CD1c-positive myeloid dendritic cell (primary cell): ENCODE results near the gene ZSCAN16.

Source experiments
- DNase-seq: peaks from one replicate; pipeline ENCODE4 v3.0.0-alpha.2; 2016; ENCODE audit errors: extremely low spot score

Gene ZSCAN16

DNA sequence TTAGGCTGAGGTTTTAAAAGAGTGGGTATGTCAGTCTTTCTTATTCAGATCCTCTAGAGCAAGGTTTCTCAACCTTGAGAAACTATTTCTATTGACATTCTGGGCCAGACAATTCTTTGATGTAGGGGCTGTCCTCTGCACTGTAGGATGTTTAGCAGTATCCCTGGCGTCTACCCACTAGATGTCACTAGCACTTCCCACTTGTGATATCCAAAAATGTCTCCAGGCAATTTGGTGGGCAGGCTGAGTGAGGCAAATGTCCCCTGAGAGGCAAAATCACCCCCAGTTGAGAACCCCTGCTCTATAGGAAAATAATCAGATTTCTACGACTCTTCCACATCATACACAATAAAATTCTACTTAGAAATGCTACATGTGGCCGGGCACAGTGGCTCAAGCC is 9.6 kb downstream of the ZSCAN16 start:
- peak; percentile 17 for DNase-seq

DNA sequence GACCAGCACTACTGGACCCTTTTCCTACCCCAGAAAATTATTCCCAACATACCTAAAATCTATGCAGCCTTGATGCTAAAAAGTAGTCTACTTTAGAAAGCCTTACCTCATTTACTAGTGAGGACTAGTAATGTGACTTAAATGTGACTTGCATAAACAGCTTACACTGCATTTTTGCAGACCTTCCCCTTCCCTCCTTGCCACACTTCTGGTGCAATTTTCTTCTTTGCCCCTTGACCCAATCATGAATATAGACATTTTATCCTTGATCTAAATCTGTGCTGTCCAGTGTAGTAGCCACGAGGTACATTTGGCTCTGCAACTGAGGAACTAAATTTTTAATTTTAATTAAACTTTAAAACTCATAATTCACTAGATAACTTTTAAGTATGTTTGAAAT is 10.3 kb downstream of the ZSCAN16 start:
- DNase-seq = peak; percentile 35

DNA sequence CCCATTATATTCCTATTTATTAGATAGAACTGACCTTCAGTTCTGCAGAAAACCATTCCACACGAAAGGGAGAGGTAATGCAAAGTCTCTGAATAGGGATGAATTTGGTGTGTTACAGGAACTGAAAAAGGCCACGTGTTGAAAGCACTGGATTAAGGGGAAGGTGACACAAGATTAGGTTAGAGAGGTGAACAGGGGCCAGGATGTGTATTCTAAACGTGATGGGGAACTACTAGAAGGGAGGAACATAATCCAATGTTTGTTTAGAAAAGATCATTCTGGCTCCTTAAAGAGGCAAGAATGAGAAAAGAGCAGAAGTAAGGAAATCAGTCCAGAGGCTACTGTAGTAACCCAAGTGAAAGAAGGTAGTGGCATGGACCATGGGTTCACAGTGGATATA is 11.0 kb downstream of the ZSCAN16 start:
- DNase-seq = peak; percentile 45

DNA sequence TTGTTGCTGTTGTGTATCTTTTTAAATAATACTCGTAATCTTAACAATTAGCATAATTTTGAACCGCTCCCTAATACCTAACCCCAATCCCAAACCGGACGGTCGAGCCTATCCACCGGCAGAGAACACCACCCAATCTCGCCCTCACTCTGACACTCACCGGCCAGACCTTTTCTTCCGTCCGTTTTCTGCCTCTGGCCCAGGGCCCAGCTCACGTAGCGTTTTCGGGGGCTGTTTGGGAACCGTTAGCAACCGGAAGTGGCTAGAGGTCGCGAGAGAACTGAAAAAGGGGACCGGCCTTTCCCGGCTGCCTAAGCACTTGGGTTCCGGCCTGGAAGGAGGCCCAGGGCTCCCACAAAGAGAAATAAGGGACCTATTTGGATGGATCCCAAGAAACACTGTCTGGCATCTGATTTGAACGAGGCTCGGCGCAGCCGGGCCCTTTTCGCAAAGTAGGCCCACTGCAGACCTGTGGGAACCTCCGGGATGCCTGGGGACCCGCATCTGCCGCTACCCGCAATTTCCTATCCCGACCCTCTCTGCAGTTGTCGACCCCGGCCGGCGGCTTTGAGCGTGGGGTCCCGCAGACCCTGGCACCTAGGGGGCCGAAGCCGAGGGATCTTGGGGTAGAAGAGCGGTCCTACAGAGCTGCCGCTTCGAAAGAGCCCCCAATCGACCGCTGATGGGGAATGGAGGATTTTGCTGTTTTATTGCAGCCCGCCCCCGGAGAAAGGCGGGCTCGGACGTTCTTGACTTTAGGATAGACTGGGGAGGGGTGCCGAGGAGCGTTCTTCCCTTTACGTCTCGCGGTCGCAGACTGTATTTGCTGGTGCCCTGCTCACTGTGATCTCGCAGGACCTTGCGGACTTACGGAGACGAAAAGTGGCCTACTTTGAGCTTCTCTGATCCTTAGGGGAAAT is 12.4 kb downstream of the ZSCAN16 start:
- DNase-seq = peak; percentile 92

DNA sequence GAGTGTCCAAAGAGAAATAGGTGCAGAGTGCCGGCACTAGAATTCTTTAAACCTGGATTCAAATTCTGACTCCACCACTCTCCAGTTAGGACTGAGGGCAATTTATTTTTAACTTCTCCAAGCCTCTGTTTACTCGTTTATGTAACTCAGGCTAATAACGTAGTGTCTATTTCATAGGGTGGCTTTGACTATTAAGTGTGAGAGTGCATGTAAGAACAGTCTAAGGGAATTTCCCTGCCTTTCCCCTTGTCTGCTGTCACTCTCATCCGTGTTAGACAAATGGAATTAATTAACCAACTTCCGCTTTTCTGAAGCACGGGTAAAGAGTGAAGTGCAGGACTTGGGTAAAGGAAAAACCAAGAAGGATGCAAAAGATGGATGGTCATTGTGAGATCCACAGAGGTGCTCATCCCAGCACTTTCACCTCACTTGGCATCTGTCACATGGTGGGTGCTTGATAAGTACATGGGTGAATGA is 13.1 kb downstream of the ZSCAN16 start:
- peak; percentile 64 for DNase-seq

DNA sequence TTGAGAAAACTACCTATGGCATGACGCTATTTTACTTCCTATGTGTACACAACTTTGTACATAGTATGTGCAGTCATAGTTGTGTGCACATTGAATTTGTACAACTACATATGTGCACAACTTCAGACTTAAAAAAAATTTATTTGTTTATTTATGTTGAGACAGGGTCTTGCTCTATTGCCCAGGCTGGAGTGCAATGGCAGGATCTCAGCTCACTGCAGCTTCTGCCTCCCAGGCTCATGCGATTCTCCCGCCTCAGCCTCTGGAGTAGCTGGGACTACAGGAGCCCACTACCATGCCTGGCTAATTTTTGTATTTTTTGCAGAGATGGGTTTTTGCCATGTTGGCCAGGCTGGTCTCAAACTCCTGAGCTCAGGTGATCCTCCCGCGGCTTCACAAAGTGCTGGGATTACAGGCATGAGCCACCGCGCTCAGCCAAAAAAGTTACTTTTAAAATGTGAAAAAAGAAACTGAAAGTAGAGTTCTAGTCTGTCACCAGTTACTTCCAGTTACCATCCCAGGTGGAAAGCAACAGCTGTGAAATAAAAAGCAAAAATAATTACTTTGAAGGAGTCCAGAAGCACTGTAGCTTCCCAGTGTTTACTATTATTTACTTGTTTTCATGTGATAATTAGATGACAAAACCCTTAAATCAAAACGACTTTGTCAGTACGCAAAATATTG is 15.6 kb downstream of the ZSCAN16 start:
- DNase-seq = no peak

DNA sequence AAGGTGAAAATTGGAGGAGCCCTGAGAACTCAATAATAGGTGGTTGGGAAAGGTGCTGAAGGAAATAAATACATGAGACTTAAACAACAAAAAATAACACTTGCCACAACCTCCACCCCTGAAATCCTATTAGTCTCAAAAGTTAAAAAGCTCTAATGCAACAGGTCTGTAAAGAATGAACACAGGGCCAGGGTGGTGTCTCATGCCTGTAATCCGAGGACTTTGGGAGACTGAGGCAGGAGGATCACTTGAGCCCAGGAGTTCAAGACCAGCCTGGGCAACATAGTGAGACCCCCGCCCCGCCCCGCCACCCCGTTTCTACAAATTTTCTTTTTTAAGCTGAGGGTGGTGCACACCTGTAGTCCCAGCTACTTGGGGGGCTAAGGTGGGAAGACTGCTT is 16.2 kb downstream of the ZSCAN16 start:
- no peak for DNase-seq

DNA sequence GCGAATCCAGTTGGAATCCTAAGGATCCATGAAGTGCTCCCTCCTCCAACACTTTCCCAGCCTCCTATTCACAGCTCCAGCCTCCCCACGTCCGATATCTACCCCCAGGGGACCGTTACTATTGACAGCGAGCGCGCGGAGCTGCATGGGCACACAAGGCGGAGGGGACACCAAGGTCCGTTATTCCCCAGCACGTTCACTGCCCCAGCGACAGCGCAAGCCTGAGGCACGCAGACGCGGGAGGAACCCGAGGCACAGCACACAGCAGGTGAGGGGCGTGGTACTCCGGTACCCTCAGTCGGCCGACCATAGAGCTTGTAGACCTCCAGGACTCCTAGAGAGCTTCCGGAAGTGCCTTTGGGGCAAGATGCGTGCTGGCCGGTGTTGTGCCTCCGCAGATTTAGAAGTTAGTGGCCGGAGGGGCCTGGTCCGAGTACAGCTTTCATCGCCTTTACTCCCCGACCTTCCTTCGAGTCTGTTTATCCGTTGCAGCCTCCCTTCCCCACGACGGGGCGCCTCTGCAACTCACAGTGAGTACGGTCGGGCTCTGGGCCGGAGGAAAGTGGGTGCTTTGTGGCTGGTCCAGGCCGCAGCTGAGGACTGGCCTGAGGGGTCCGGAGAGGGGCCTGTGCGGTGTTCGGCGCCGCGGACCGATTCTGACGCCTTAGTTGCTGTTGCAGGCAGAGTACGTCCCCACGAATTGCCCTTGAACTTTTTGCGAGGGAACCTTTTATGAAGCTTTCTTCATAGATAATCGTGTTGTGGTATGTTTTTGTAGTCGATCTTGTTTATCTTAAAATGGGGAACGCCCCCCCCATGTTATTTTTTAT is 17.3 kb downstream of the ZSCAN16 start, which contains the start of gene ZKSCAN8:
Gene ZKSCAN8, plus strand, starts transcription at position 384 of the 830 bp plus-strand sequence. CDS start 6,525 bp downstream, outside the sequence.
- DNase-seq = peak; percentile 77

DNA sequence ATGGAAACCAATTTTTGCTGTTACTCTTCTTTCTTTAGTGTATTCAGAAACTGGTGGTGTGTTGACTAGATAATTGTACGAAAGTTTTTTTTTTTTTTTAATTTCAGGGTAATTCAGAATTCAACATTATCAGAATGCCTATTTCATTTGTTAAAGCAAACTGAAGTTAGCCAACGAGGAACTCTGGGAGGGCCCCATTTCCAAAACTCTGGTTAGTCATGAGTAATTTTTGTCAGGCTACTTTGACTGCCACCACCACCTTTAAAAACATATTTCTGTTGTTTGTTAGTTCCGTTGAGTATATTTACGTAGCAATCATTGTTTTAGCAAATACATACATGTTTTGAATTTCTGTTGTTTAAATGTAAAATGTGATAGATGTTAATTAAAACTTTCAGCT is 18.0 kb downstream of the ZSCAN16 start:
- DNase-seq = peak; percentile 13

DNA sequence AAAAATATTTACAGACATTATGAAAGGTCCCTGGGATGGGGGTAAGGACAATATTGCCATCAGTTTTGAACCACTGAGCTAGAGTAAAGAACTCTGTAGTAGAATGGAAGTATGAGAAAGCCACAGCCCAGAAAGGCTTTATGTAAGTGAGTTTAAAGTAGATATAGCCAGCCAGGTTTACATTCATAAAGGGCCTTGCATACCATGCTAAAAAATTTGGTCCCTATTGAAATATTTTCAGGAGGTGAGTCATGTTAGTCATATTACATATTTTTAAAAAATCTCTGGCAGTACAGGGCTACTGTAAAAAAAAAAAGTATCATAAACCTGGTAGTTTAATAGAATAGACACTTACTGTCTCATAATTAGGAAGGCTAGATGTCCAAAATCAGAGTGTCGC is 20.8 kb downstream of the ZSCAN16 start:
- DNase-seq = no peak

DNA sequence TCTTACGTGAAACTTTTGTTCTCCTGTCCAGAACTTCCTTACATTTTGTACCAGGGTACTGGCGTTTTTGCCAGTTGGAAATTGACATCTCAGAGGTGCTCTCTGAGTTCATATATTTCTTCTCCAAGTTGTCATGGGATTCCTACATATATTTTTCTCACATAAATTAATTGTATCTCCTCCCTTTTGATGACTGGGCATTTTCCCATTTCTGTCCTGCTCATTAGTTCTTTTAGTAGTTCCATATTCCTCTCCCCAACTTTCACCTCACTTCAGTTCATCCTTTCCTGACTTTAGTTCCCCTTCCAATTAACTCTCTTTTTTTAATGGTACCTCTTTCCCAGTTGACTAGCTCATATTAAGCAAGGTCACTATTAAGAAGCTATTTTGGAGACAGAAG is 28.1 kb downstream of the ZSCAN16 start:
- DNase-seq = no peak

DNA sequence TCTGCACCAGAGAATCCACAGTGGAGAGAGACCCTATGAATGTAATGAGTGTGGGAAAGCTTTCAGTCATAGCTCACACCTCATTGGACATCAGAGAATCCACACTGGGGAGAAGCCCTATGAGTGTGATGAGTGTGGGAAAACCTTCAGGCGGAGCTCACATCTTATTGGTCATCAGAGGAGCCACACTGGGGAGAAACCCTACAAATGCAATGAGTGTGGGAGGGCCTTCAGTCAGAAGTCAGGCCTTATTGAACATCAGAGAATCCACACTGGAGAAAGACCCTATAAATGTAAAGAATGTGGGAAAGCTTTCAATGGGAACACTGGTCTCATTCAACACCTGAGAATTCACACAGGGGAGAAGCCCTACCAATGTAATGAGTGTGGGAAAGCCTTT is 29.1 kb downstream of the ZSCAN16 start:
- DNase-seq = no peak

DNA sequence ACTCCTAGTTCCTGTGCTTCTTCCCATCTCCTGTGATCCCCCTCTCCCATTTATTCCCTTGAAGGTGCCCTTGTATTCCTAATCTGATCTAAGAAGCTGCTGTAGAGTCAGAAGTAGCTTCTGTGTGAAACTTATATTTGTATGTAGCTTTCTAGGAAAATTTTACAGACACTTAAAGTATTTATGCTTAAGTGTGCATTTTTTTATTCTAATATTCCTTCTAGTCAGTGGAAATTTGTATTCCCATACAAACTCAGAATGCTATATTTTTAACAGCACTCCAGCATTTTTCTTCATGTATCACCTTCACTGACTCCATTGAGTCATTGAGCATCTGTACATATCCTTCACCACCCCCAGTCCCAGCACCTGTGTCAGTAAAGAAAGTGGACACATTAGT is 29.9 kb downstream of the ZSCAN16 start:
- DNase-seq = no peak

DNA sequence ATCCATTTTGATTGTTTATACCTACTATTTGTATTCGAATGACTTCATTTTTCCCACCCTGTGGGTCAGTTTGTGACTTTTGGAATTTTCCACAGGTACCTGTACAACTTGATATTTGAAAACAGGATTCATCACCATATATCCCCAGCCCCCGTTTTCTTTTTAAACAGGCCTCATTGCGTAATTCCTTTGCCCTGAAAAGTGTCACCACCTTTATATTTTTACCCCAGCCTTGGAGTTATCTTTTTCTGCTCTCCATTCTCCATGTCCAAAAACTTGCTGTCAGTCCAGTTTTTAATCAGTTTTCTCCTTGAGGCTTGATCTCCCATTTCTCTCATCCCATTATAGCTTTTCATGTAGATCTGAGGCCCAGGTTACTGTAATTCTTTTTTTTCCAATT is 33.9 kb downstream of the ZSCAN16 start:
- DNase-seq = no peak

DNA sequence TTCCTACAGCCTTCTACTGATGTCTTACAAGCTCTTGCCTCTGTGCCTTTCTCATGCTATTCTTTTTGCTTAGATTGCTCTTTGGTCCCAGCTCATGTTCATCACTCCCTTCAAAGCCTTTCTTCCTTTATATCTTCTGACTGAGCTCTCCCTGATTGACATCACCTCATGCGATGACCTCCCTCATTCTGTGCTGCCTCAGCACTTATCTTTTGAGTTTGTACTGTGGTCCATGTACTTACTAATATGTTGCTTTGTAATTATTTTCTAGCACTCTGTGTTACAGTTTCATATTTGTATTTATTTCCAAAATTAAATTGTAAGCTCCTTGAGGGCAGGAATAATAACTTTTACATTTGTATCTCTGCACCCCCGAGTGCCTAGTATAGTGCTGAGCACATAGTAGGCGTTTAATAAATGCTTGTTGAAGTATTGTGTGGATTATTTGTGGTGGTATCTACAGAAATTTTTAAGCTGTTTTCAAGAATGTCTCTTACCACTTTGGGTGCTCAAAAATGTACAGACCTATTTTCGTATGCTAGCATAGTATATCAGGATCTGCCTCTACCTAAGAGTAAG is 34.7 kb downstream of the ZSCAN16 start:
- no peak for DNase-seq

DNA sequence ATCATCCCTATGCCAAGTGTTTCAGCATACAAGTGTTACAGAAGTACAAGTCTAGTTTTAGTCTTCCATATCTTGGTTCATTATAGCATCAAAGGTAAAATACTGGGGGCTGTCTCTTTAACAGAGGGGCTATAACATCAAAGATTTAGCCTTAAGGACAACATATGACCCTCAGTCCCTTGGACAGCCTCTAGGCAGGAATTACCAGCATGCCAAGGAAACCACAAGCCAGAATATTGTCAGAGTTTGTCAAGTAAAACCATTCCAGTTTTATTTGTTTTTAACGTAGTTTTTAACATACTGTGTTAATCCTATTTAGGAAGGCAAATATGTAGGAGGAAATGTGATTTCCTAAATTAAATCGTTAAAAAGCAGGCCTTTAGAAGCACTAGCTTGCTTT is 35.8 kb downstream of the ZSCAN16 start:
- DNase-seq = no peak

DNA sequence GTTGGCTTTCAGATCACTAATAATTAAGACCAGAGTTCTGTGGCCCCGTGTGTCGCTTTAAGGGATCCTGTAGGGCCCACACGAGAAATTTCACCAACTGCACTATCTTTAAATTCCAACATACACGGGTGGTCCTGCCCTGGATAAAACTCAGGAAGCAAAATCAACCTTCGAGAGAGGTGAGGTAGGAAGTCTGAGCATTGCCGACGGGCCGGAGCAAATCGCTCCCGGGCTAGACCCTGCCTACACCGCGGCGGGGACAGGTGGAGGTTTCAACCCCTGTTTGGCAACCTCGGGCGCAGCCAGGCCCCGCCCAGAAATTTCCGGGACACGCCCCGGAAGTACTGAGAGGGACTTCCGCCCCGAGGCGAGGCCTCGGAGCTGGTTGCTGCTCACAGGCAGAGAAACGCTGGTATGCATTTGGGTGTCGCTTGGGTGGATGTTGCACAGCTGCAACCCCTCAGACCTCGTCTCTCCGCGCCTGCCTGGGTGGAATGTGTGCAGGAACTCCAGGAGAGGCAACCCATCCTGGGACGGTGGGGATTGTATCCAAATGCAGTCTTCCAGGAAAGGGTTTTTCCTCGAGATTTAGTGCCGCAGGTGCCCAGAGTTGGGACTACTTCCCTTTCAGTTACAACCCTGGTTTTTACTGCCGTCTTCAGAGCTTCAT is 37.1 kb downstream of the ZSCAN16 start:
- DNase-seq = peak; percentile 80

DNA sequence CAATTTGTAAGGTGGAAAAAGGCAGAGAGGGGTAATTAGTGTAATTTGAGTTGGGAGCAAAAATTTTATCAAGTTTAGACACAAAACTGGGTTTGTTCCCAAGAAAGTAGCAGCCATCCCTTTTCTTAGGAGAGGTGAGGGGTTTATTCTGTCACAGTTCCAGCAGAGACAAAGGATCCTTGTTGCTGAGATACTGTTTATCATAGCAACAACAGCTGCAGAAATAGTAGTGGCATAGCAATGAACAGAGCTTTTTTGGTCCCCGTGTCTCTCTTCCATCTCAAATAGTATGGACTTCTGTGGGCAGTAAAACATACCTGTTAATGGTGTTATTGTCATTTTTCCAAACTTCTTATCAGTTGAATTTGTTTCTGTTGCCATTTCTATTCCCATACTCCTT is 41.2 kb downstream of the ZSCAN16 start:
- DNase-seq = no peak

DNA sequence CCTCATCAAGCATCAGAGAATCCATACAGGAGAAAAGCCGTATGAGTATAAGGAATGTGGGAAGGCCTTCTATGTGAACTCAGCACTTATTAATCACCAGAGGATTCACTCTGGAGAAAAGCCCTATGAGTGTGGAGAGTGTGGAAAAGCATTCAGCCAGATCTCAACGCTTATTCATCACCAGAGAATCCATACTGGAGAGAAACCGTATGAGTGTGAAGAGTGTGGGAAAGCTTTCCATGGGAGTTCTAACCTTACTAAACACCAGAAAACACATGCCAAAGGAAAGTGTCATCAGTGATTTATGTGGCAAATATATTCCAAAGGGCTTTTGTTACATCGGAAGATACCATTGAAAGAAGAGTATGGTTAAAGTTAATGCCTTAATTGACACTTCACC is 42.7 kb downstream of the ZSCAN16 start:
- no peak for DNase-seq

DNA sequence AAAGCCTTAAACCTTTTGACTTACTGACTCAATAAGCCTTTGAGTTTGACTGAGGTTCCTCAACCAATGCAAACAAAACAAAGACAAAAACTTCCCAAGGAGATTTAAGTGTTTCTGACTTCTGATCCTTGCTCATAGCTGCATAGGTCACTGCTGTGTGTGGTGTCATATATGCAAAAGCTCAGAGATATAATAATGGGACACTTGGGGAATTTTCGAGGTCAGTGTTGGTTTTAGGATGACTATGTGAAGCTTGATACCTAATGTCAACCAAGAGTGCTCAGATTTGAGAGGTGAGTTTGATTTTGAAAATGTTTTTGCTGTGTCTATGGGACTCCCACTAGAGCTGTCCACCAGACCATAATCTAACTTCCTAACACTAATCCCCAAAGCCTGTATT is 43.5 kb downstream of the ZSCAN16 start:
- no peak for DNase-seq

DNA sequence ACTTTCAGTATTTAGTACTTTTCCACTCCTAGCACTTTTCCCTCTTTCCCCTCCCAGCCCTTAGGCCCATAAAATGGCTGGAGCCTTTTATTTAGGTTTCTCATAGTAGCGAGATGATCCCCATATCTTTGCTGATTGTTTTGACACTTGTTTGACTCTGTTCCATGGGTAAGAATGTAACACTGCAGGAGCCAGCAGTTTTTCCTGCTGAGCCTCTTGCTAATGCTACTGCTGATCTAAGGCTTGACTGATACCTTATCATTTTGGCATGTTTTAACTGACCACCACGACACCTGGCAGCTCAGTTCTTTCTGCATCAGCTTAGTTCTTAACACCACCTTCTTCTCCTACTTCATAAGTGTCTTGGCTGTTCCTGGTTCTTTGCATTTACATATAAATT is 46.9 kb downstream of the ZSCAN16 start:
- DNase-seq = no peak
